Endothelial cell of umbilical vein (primary cell): ENCODE results near the gene MACROD2. TPM values are rescaled to one million over a fixed set of nuclear protein-coding genes. Genes with fewer than 3 reads are reported as not detected.

Experiments used
- BruUV-seq: library from RNA; stranded (reverse); fragments of 400-500 nt; replicated peaks from 2 replicates; lab custom pipeline; 2021; lab: Mats Ljungman, UMichigan
- CTCF ChIA-PET: fragments of 300-600, 350-600 bp; sonication (Branson Sonifier 250); formaldehyde crosslinking; loops from one replicate; lab custom pipeline; 2021; ENCODE audit warnings: antibody characterized with exemption, inconsistent platforms; lab: Charles Lee
- POLR2A ChIA-PET: fragments of 300-600, 350-600 bp; sonication (Branson Sonifier 250); formaldehyde crosslinking; loops from one replicate; lab custom pipeline; 2021; ENCODE audit warnings: antibody characterized with exemption, inconsistent platforms; lab: Charles Lee
- DNase-seq: peaks from one replicate; pipeline ENCODE4 v3.0.0-alpha.2; 2011; ENCODE audit warnings: low read depth, low spot score
- FAIRE-seq: peaks from 2 replicates; lab custom pipeline; 2011; peaks lifted over from hg19 to GRCh38; lab: Jason Lieb, UNC
- H2AFZ ChIP-seq: 2 replicates; pipeline ENCODE4 v1.6.0; 2012; ENCODE audit warnings: low read depth, low read length, control low read depth, inconsistent platforms
- H3K27ac ChIP-seq: 2 replicates; pipeline ENCODE4 v1.5.1; 2011; ENCODE audit warnings: low read depth, mild to moderate bottlenecking, control low read depth, low read length, moderate library complexity; ENCODE audit not compliant: insufficient read depth
- H3K27me3 ChIP-seq, 2 experiments: 2 replicates each; pipeline versions ENCODE4 v1.6.0 to v1.6.1; 2011; ENCODE audit warnings: low read length in 2 of 2, mixed read lengths in 1 of 2; ENCODE audit not compliant: control insufficient read depth in 2 of 2, insufficient read depth in 2 of 2
- H3K36me3 ChIP-seq, 2 experiments: 2 replicates in 1 of 2; 3 replicates in 1 of 2; pipeline ENCODE4 v1.5.1; 2011; ENCODE audit warnings: low read length in 2 of 2, mild to moderate bottlenecking in 1 of 2, moderate library complexity in 1 of 2; ENCODE audit not compliant: control insufficient read depth in 2 of 2, insufficient read depth in 2 of 2; ENCODE audit errors: extremely low read depth in 1 of 2
- H3K4me1 ChIP-seq: 3 replicates; pipeline ENCODE4 v1.5.1; 2011; ENCODE audit warnings: mild to moderate bottlenecking, low read length; ENCODE audit not compliant: control insufficient read depth, insufficient read depth; ENCODE audit errors: extremely low read depth
- H3K4me2 ChIP-seq: 2 replicates; pipeline ENCODE4 v1.6.1; 2011; ENCODE audit warnings: low read length, control low read depth, mixed read lengths; ENCODE audit not compliant: insufficient read depth
- H3K4me3 ChIP-seq, 3 experiments: fragments of 200-600 bp in 1 of 3; sonication (generic), shearing (Covaris generic) in 1 of 3; replicated peaks in 1 of 3; 2 replicates each; pipeline ENCODE4 v1.5.1; 2011 to 2016; ENCODE audit warnings: control low read depth in 3 of 3, low read length in 3 of 3, mild to moderate bottlenecking in 2 of 3, inconsistent platforms in 1 of 3, low read depth in 1 of 3, moderate library complexity in 1 of 3; ENCODE audit not compliant: insufficient read depth in 1 of 3
- H3K79me2 ChIP-seq: 2 replicates; pipeline ENCODE4 v1.6.0; 2012; ENCODE audit warnings: low read length, inconsistent platforms; ENCODE audit not compliant: control insufficient read depth, insufficient read depth
- H3K9ac ChIP-seq: replicated peaks from 2 replicates; pipeline ENCODE3; 2011; ENCODE audit warnings: low read length, control low read depth; ENCODE audit not compliant: insufficient read depth; ENCODE audit errors: extremely low read depth
- H3K9me1 ChIP-seq: replicated peaks from 3 replicates; pipeline ENCODE4 v1.6.0; 2011; ENCODE audit warnings: mild to moderate bottlenecking, low read length; ENCODE audit not compliant: control insufficient read depth, insufficient read depth; ENCODE audit errors: extremely low read depth
- H3K9me3 ChIP-seq: replicated peaks from 2 replicates; pipeline ENCODE4 v1.5.1; 2012; ENCODE audit warnings: low read length, inconsistent platforms; ENCODE audit not compliant: control insufficient read depth, insufficient read depth
- H4K20me1 ChIP-seq: replicated peaks from 2 replicates; pipeline ENCODE3; 2011; ENCODE audit warnings: mild to moderate bottlenecking, low read length; ENCODE audit not compliant: control insufficient read depth, insufficient read depth; ENCODE audit errors: extremely low read depth
- CTCF ChIP-seq, 2 donors: IDR thresholded peaks; 1 replicate in 1 of 2; 2 replicates in 1 of 2; pipeline ENCODE4 v1.5.1; 2011; ENCODE audit warnings: low read length in 2 of 2, mild to moderate bottlenecking in 2 of 2, moderate library complexity in 2 of 2, control low read depth in 1 of 2, inconsistent platforms in 1 of 2, low read depth in 1 of 2; ENCODE audit not compliant: insufficient read depth in 1 of 2; ENCODE audit errors: extremely low read depth in 1 of 2
- EZH2 ChIP-seq: IDR thresholded peaks from 2 replicates; pipeline ENCODE4 v1.6.1; 2012; ENCODE audit warnings: borderline replicate concordance, low read depth, mild to moderate bottlenecking, moderate library complexity, low read length, inconsistent platforms; ENCODE audit not compliant: severe bottlenecking
- FOS ChIP-seq: IDR thresholded peaks from 2 replicates; pipeline ENCODE4 v1.6.1; 2011; ENCODE audit warnings: mild to moderate bottlenecking, low read length, moderate library complexity, borderline replicate concordance; ENCODE audit not compliant: insufficient read depth
- GATA2 ChIP-seq: IDR thresholded peaks from 2 replicates; pipeline ENCODE4 v1.7.0; 2011; ENCODE audit warnings: low read depth, mild to moderate bottlenecking, moderate library complexity, mixed read lengths, low read length; ENCODE audit not compliant: insufficient read length, insufficient read depth
- JUN ChIP-seq: IDR thresholded peaks from 2 replicates; pipeline ENCODE4 v1.6.1; 2011; ENCODE audit warnings: borderline replicate concordance, low read depth; ENCODE audit not compliant: insufficient read length, insufficient read depth
- MAX ChIP-seq: IDR thresholded peaks from 2 replicates; pipeline ENCODE4 v1.6.1; 2011; ENCODE audit not compliant: insufficient read depth, insufficient read length
- MYC ChIP-seq: IDR thresholded peaks from one replicate; pipeline ENCODE4 v1.6.1; 2011; ENCODE audit warnings: mild to moderate bottlenecking, low read depth, low read length
- POLR2A ChIP-seq: IDR thresholded peaks from 2 replicates; pipeline ENCODE4 v1.6.1; 2012; ENCODE audit warnings: low read depth, mild to moderate bottlenecking, control low read depth, low read length
- POLR2AphosphoS5 ChIP-seq: IDR thresholded peaks from 2 replicates; pipeline ENCODE4 v1.6.1; 2012; ENCODE audit warnings: low read depth, mild to moderate bottlenecking, control low read depth, low read length, moderate library complexity; ENCODE audit not compliant: insufficient read depth
- dilution Hi-C: fragments of 300-500 bp; cut with MboI; formaldehyde crosslinking; loops from one replicate; pipeline ENCODE4 v1.15.0; 2019; ENCODE audit warnings: low sequenced_read_pairs; ENCODE audit not compliant: extremely low pct_ligation_motif_present
- intact Hi-C: fragments of 100-400 bp; cut with micrococcal nuclease; formaldehyde crosslinking; loops from one replicate; pipeline ENCODE4 v1.10.0; 2022
- polyA plus RNA-seq, 4 experiments: library from polyadenylated mRNA; depleted of rRNA in 3 of 4; stranded (reverse) in 3 of 4; unstranded in 1 of 4; fragments of >200 nt; gene quantifications; 2 replicates each; pipeline versions ENCODE4 v1.2.1 to v1.2.3, GENCODE V29; 2011 to 2012; ENCODE audit warnings: missing spikeins in 1 of 4
- total RNA-seq: library from RNA; stranded (reverse); gene quantifications from 2 replicates; pipeline ENCODE4 v1.2.3, GENCODE V29; 2021

The MACROD2 gene
- total and polyA plus RNA-seq, 2 donors (not counting 3 experiments of a cell fraction or from before 2014, with no cell fraction given): 0.11 to 0.73 TPM

GRCh38 chr20:14062171-14062570, 66.9 kb downstream of the MACROD2 start:
- intact Hi-C loops: no loop called here
- H3K79me2 ChIP-seq: no peaks in the 10 kb centered on the region
- DNase-seq (no peak), FAIRE-seq (no peak)
- no peak overlapping the region for H3K9ac ChIP-seq
- no peak overlapping the region for H2AFZ ChIP-seq
- H3K4me2 ChIP-seq: no peak overlapping the region
- H3K9me1 ChIP-seq: no peaks in the 10 kb centered on the region
- ChIA-PET POLR2A (no interaction called here), CTCF (interaction anchor here (1.0 kb wide), 1 partner anchor 243 kb away, joined by 4 read pairs; no protein-coding TSS in a partner anchor)
- TF ChIP-seq JUN: no peak
- TF ChIP-seq MAX: no peak
- no peak for TF ChIP-seq POLR2AphosphoS5
- TF ChIP-seq EZH2: no peak
- TF ChIP-seq FOS: no peak
- TF ChIP-seq POLR2A: no peak
- TF ChIP-seq GATA2: no peak
- TF ChIP-seq MYC: no peak
- TF ChIP-seq CTCF (IDR thresholded peaks at IDR 0.05; ENCODE audit: extremely low read depth in 1 of 2, insufficient read depth in 1 of 2, low read depth in 1 of 2, low read length in 2 of 2): no peak
- no peak overlapping the region for H3K4me3 ChIP-seq
- H3K9me3 ChIP-seq: no peaks in the 10 kb centered on the region
- H4K20me1 ChIP-seq: no peaks in the 10 kb centered on the region
- dilution Hi-C loops: no loop called here
- BruUV-seq: no TSS peak
- H3K4me1 ChIP-seq: no peaks in the 10 kb centered on the region
- no peak overlapping the region for H3K27ac ChIP-seq
- H3K27me3 ChIP-seq: no peaks in the 10 kb centered on the region
- H3K36me3 ChIP-seq: no peaks in the 10 kb centered on the region
